ENCODE results near the gene LIF. TPM values are rescaled to one million over a fixed set of nuclear protein-coding genes. Genes with fewer than 3 reads are reported as not detected.

The LIF gene
- total and polyA plus RNA-seq, 4 donors = 0.08 to 0.10 (median 0.09) TPM; not detected in 1

- TF ChIP-seq TAF1 (conservative IDR thresholded peaks at IDR 0.05) (no peak), FOXA1 (IDR thresholded peaks at IDR 0.05) (no peak), ZBTB33 (IDR thresholded peaks at IDR 0.05) (no peak), NR2F2 (IDR thresholded peaks at IDR 0.05) (no peak), SP1 (IDR thresholded peaks at IDR 0.05) (no peak), GABPA (IDR thresholded peaks at IDR 0.05 in 1 of 2, conservative IDR thresholded peaks at IDR 0.05 in 1 of 2) (no peak), HNF4G (IDR thresholded peaks at IDR 0.05) (no peak), HNF4A (conservative IDR thresholded peaks at IDR 0.05) (no peak), EGR1 (IDR thresholded peaks at IDR 0.05; ENCODE audit: low read depth in 2 of 2) (no peak), REST (IDR thresholded peaks at IDR 0.05) (no peak), RAD21 (IDR thresholded peaks at IDR 0.05) (no peak), YY1 (IDR thresholded peaks at IDR 0.05) (no peak), RXRA (IDR thresholded peaks at IDR 0.05) (no peak), FOXA2 (IDR thresholded peaks at IDR 0.05) (no peak), CTCF (IDR thresholded peaks at IDR 0.05; ENCODE audit: low read depth, low read length, missing input control) (no peak), JUND (IDR thresholded peaks at IDR 0.05) (no peak), ATF3 (IDR thresholded peaks at IDR 0.05) (no peak), MAX (IDR thresholded peaks at IDR 0.05) (no peak)
- 85% methylated on average over 1 of the region's 1 CpG for WGBS
- Histone ChIP-seq H3K27ac (ENCODE audit: low read depth in 1 of 2, low read length in 2 of 2) (no peak overlapping the region), H3K4me1 (ENCODE audit: control insufficient read depth in 4 of 4, insufficient read depth in 4 of 4, low read length in 3 of 4) (no peaks in the 10 kb centered on the region), H3K9me3 (ENCODE audit: control insufficient read depth in 4 of 4, low read length in 3 of 4) (no peaks in the 10 kb centered on the region), H3K9ac (ENCODE audit: low read depth in 1 of 2, low read length in 2 of 2) (no peak overlapping the region), H3K27me3 (ENCODE audit: control insufficient read depth in 4 of 4, insufficient read depth in 4 of 4, low read length in 3 of 4) (no peaks in the 10 kb centered on the region), H3K36me3 (ENCODE audit: control insufficient read depth in 4 of 4, insufficient read depth in 3 of 4, low read depth in 1 of 4, low read length in 3 of 4) (no peaks in the 10 kb centered on the region), H3K4me3 (ENCODE audit: low read depth in 1 of 3, low read length in 3 of 3) (no peak overlapping the region)
- no peak for DNase-seq (ENCODE audit: low spot score)
Observed at GRCh38 chr22:30192427-30192826, 54.1 kb downstream of the LIF start.

Data from liver (tissue), 9 donors.